ENCODE data around the gene TMEM273. TPM values are rescaled to one million over a fixed set of nuclear protein-coding genes. Genes with fewer than 3 reads are reported as not detected.

TMEM273 gene
- total RNA-seq, 1 experiment from 2014 or later: not detected

GRCh38 chr10:49183596-49184542 lies 4.3 kb downstream of the TMEM273 start:
- H3K27ac ChIP-seq (ENCODE audit: low read depth, low read length): no peak overlapping the region
- intact Hi-C loops (cut with micrococcal nuclease): no loop called here
- H2AFZ ChIP-seq (ENCODE audit: low read depth, low read length, poor library complexity, severe bottlenecking): no peak overlapping the region
- ATAC-seq (no peak), DNase-seq (ENCODE audit: low read depth, low spot score) (no peak)
- ChIA-PET RAD21 (ENCODE audit: low non-redundant PET in 1 of 2, low total read pairs in 2 of 2, uncharacterized antibody in 2 of 2, unreplicated experiment in 2 of 2) (no interaction called here), CTCF (no interaction called here), POLR2A (no interaction called here)
- no peaks in the 10 kb centered on the region for H3K4me1 ChIP-seq (ENCODE audit: control insufficient read depth in 1 of 2, insufficient read depth in 2 of 2, low read length in 2 of 2)
- H4K20me1 ChIP-seq (ENCODE audit: insufficient read depth): no peaks in the 10 kb centered on the region
- no peak overlapping the region for H3K4me2 ChIP-seq (ENCODE audit: low read length)
- H3K9me3 ChIP-seq (ENCODE audit: control insufficient read depth in 1 of 2, insufficient read depth in 1 of 2, low read depth in 1 of 2, low read length in 2 of 2): no peaks in the 10 kb centered on the region
- H3K27me3 ChIP-seq (ENCODE audit: insufficient read depth, low read length): peaks cover 5% of the 10 kb centered on the region; the same call in 1 of the 2 replicates
- TF ChIP-seq JUND (IDR thresholded peaks at IDR 0.05): no peak
- no peak for TF ChIP-seq POLR2A (IDR thresholded peaks at IDR 0.05; ENCODE audit: borderline replicate concordance, extremely low read depth, insufficient read depth, insufficient read length)
- TF ChIP-seq FOSL1 (IDR thresholded peaks at IDR 0.05; ENCODE audit: low read depth): no peak
- no peak for TF ChIP-seq CEBPB (IDR thresholded peaks at IDR 0.05; ENCODE audit: low read depth)
- TF ChIP-seq, protein P1, sequence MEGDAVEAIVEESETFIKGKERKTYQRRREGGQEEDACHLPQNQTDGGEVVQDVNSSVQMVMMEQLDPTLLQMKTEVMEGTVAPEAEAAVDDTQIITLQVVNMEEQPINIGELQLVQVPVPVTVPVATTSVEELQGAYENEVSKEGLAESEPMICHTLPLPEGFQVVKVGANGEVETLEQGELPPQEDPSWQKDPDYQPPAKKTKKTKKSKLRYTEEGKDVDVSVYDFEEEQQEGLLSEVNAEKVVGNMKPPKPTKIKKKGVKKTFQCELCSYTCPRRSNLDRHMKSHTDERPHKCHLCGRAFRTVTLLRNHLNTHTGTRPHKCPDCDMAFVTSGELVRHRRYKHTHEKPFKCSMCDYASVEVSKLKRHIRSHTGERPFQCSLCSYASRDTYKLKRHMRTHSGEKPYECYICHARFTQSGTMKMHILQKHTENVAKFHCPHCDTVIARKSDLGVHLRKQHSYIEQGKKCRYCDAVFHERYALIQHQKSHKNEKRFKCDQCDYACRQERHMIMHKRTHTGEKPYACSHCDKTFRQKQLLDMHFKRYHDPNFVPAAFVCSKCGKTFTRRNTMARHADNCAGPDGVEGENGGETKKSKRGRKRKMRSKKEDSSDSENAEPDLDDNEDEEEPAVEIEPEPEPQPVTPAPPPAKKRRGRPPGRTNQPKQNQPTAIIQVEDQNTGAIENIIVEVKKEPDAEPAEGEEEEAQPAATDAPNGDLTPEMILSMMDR (IDR thresholded peaks at IDR 0.05 in 2 of 3, conservative IDR thresholded peaks at IDR 0.05 in 1 of 3; ENCODE audit: borderline replicate concordance in 1 of 3, insufficient read depth in 1 of 3, low read depth in 2 of 3, low read length in 2 of 3): no peak
- TF ChIP-seq SP1 (IDR thresholded peaks at IDR 0.05; ENCODE audit: low read depth): no peak
- no peak for TF ChIP-seq ATF3 (IDR thresholded peaks at IDR 0.05)
- H3K36me3 ChIP-seq (ENCODE audit: control insufficient read depth in 1 of 2, insufficient read depth in 2 of 2, low read length in 2 of 2): no peaks in the 10 kb centered on the region
- H3K9me2 ChIP-seq (ENCODE audit: insufficient read depth): no peaks in the 10 kb centered on the region
- no peak overlapping the region for H3K4me3 ChIP-seq (replicated peaks in 1 of 2; ENCODE audit: low read depth in 1 of 2, low read length in 2 of 2)
- no peak overlapping the region for H3K9ac ChIP-seq (ENCODE audit: low read length)
- no TSS peak for BruUV-seq (replicated peaks)
- no peaks in the 10 kb centered on the region for H3K79me2 ChIP-seq (ENCODE audit: insufficient read depth, low read length)
